Measurements from ENCODE around the gene CHD1L. TPM values are rescaled to one million over a fixed set of nuclear protein-coding genes. Genes with fewer than 3 reads are reported as not detected.
"Not testable (repeated sequence)": the region's sequence is repeated elsewhere in the genome, so short reads cannot be mapped to it uniquely, and the experiment has no call there.

The CHD1L gene
- total RNA-seq, 1 experiment from 2014 or later = 71.7 TPM

DNA sequence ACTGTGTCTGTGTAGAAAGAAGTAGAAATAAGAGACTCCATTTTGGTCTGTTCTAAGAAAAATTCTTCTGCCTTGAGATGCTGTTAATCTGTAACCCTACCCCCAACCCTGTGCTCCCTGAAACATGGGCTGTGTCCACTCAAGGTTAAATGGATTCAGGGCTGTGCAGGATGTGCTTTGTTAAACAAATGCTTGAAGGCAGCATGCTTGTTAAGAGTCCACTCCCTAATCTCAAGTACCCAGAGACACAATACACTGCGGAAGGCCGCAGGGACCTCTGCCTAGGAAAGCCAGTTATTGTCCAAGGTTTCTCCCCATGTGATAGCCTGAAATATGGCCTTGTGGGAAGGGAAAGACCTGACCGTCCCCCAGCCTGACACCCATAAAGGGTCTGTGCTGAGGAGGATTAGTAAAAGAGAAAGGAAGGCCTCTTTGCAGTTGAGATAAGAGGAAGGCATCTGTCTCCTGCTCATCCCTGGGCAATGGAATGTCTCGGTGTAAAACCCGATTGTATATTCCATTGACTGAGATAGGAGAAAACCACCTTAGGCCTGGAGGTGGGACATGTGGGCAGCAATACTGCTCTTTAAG, 2.3 kb upstream of the CHD1L start:
- H3K27me3 ChIP-seq (ENCODE audit: control insufficient read depth, insufficient read depth, low read length); H3K36me3 ChIP-seq (replicated peaks; ENCODE audit: control insufficient read depth, insufficient read depth, low read length); H3K4me3 ChIP-seq (ENCODE audit: insufficient read depth, low read depth, low read length); DNase-seq: not testable (repeated sequence)

- no peaks in the 10 kb centered on the region for H3K27me3 ChIP-seq (ENCODE audit: control insufficient read depth, insufficient read depth, low read length)
- DNase-seq = no peak
- peak overlapping the region; percentile 83; the same call in 1 of the 2 replicates for H3K4me3 ChIP-seq (ENCODE audit: insufficient read depth, low read depth, low read length)
- no peaks in the 10 kb centered on the region for H3K36me3 ChIP-seq (replicated peaks; ENCODE audit: control insufficient read depth, insufficient read depth, low read length)
Observed at GRCh38 chr1:147241934-147242448, 493 bp upstream of the CHD1L start.

DNA sequence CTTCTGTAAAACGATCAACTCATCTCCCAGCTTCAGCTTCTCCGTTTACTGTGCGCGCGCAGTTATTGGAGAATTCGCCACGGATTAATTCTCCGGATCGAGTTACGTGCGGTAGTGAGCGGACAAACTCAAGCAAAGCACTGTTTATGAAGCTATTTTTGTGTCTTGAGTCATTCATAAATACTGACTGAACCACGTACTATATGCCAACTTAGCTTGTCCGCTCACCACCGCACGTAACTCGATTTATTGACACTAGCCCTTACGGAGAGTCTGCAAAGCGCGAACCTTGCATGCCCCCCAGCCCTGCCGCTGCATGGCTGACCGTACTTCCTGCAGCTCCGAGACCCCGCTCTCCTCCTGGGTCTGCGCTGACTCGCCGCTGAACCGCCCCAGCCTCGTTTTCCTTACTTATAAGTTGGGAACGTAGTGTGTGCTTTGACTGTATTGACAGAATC, 773 bp downstream of the CHD1L start:
- DNase-seq = peak; percentile 67

GRCh38 chr1:147243841-147244240, 1.4 kb downstream of the CHD1L start:
- no peaks in the 10 kb centered on the region for H3K36me3 ChIP-seq (replicated peaks; ENCODE audit: control insufficient read depth, insufficient read depth, low read length)
- H3K4me3 ChIP-seq (ENCODE audit: insufficient read depth, low read depth, low read length) = peak overlapping the region; percentile 83
- no peaks in the 10 kb centered on the region for H3K27me3 ChIP-seq (ENCODE audit: control insufficient read depth, insufficient read depth, low read length)
- no peak for DNase-seq

More for the DNA sequence above, 773 bp downstream of the CHD1L start:
- Histone ChIP-seq H3K36me3 (replicated peaks; ENCODE audit: control insufficient read depth, insufficient read depth, low read length) (no peaks in the 10 kb centered on the region), H3K4me3 (ENCODE audit: insufficient read depth, low read depth, low read length) (peak overlapping the region; percentile 83), H3K27me3 (ENCODE audit: control insufficient read depth, insufficient read depth, low read length) (no peaks in the 10 kb centered on the region)

- Histone ChIP-seq H3K36me3 (replicated peaks; ENCODE audit: control insufficient read depth, insufficient read depth, low read length) (no peaks in the 10 kb centered on the region), H3K27me3 (ENCODE audit: control insufficient read depth, insufficient read depth, low read length) (no peaks in the 10 kb centered on the region), H3K4me3 (ENCODE audit: insufficient read depth, low read depth, low read length) (no peak overlapping the region)
- no peak for DNase-seq
Observed at GRCh38 chr1:147245129-147245528, 2.6 kb downstream of the CHD1L start.

DNA sequence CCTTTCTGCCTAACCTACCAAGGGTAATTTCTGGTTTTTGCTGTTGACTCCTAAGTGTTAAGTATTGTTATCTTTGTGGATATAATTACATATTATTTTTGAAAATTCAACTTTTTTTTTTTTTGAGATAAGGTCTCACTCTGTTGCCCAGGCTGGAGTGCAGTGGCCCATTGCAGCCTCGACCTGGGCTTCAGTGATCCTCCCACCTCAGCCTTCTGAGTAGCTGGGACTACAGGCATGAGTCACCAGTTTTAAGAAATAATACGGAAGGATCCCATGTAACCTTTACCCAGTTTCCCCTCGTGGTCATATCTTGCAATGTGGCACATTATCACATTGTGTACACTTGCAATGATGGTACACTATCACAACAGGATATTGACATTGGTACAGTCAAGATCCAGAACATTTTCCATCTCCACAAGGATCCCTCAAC, 3.1 kb downstream of the CHD1L start:
- H3K36me3 ChIP-seq (replicated peaks; ENCODE audit: control insufficient read depth, insufficient read depth, low read length) = no peaks in the 10 kb centered on the region
- no peak overlapping the region for H3K4me3 ChIP-seq (ENCODE audit: insufficient read depth, low read depth, low read length)
- no peak for DNase-seq
- H3K27me3 ChIP-seq (ENCODE audit: control insufficient read depth, insufficient read depth, low read length) = no peaks in the 10 kb centered on the region

DNA sequence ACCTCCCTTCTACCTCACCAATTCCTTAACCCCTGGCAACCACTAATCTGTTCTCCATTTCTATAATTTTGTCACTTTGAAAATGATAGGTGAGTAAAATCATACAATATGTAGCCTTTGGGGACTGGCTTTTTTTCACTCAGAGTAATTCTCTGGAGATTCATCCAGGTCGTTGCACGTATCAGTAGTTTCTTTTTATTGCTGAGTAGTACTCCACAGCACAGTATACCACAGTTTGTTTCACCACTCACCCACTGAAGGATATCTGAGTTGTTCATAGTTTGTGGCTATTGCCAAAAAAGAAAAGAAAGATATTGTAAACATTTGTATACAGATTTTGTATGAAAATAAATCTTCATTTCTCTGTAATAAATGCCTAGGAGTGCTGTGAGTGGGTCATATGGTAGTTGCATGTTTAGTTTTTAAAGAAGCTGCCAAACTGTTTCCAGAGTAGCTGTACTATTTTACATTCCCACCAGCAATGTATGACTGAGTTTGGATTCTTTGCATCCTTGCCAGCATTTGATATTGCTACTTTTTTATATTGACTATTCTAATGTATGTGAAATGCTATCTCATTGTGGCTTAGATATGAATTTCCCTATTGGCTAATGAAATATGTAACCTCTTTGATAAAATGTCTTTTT, 3.7 kb downstream of the CHD1L start:
- H3K36me3 ChIP-seq (replicated peaks; ENCODE audit: control insufficient read depth, insufficient read depth, low read length) = no peaks in the 10 kb centered on the region

GRCh38 chr1:147246910-147247655, 4.6 kb downstream of the CHD1L start:
- no peaks in the 10 kb centered on the region for H3K36me3 ChIP-seq (replicated peaks; ENCODE audit: control insufficient read depth, insufficient read depth, low read length)
- no peaks in the 10 kb centered on the region for H3K27me3 ChIP-seq (ENCODE audit: control insufficient read depth, insufficient read depth, low read length)
- no peak for DNase-seq
- no peak overlapping the region for H3K4me3 ChIP-seq (ENCODE audit: insufficient read depth, low read depth, low read length)

More for the DNA sequence above, 3.7 kb downstream of the CHD1L start:
- H3K4me3 ChIP-seq (ENCODE audit: insufficient read depth, low read depth, low read length) = no peak overlapping the region
- H3K27me3 ChIP-seq (ENCODE audit: control insufficient read depth, insufficient read depth, low read length) = no peaks in the 10 kb centered on the region
- DNase-seq = no peak

GRCh38 chr1:147247656-147248238, 5.3 kb downstream of the CHD1L start:
- H3K36me3 ChIP-seq (replicated peaks; ENCODE audit: control insufficient read depth, insufficient read depth, low read length) = no peaks in the 10 kb centered on the region
- no peak for DNase-seq
- H3K4me3 ChIP-seq (ENCODE audit: insufficient read depth, low read depth, low read length) = no peak overlapping the region

DNA sequence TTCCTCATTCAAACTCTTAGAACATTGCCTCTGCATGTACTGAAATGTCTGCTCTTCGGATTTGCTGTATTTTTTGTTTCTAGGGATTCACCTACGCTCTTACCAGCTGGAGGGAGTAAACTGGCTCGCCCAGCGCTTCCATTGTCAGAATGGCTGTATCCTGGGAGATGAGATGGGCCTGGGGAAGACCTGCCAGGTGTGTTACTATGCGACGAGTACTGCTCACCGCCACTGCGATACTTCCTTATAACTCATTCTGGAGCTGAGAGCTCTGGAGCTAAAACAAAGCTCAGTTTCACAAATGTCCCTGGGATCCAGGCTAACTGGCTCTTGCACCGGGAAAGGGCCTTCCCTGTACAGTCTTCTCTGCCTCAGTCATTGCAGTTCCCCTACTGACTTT, 10.1 kb downstream of the CHD1L start:
- H3K4me3 ChIP-seq (ENCODE audit: insufficient read depth, low read depth, low read length) = no peak overlapping the region
- no peaks in the 10 kb centered on the region for H3K36me3 ChIP-seq (replicated peaks; ENCODE audit: control insufficient read depth, insufficient read depth, low read length)
- no peak for DNase-seq
- H3K27me3 ChIP-seq (ENCODE audit: control insufficient read depth, insufficient read depth, low read length) = no peaks in the 10 kb centered on the region

More at GRCh38 chr1:147247656-147248238, 5.3 kb downstream of the CHD1L start:
- H3K27me3 ChIP-seq (ENCODE audit: control insufficient read depth, insufficient read depth, low read length) = no peaks in the 10 kb centered on the region

- DNase-seq = no peak
- Histone ChIP-seq H3K36me3 (replicated peaks; ENCODE audit: control insufficient read depth, insufficient read depth, low read length) (peaks cover 3% of the 10 kb centered on the region), H3K27me3 (ENCODE audit: control insufficient read depth, insufficient read depth, low read length) (no peaks in the 10 kb centered on the region), H3K4me3 (ENCODE audit: insufficient read depth, low read depth, low read length) (no peak overlapping the region)
Observed at GRCh38 chr1:147260956-147261355, 18.5 kb downstream of the CHD1L start.

DNA sequence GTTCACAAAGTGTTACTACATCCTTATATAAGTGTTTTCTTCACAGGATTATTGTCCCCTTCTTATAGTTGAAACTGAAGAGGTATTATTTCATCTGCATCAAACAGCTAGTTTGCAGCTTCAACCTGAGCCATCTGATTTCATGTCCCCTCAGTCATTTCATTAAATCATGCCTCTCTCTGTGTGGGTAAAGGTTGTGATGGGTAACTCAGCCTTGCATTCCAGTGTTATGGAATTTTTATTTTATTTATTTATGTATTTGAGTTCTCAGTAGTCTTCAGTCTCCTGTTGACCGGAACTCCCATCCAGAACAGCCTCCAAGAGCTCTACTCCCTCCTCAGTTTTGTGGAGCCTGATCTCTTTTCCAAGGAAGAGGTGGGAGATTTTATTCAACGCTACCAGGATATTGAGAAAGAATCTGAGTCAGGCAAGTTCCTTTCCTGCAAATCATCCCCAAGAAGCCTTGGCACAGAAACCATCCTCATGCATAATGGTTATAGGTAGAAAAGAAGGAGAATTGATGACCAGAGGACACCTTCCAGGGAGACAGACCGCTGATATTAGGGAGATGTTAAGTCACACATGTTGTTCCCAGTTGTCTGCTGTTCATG, 21.8 kb downstream of the CHD1L start:
- Histone ChIP-seq H3K36me3 (replicated peaks; ENCODE audit: control insufficient read depth, insufficient read depth, low read length) (peaks cover 3% of the 10 kb centered on the region), H3K4me3 (ENCODE audit: insufficient read depth, low read depth, low read length) (no peak overlapping the region), H3K27me3 (ENCODE audit: control insufficient read depth, insufficient read depth, low read length) (no peaks in the 10 kb centered on the region)
- no peak for DNase-seq

DNA sequence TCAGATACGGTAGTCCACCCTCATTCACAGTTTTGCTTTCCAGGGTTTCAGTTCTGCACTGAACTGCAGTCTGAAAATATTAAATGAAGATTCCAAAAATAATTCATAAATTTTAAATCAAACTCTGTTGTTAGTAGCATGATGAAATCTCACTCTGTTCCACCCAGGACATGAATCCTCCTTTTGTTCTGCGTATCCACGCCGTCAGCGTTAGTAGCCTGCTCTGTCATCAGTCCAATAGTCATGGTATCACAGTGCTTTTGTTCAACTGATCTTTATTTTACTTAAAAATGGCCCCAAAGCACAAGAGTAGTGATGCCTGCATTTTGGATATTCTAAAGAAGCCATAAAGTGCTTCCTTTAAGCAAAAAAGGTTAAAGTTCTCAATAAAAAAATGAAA, 23.9 kb downstream of the CHD1L start:
- DNase-seq = no peak
- Histone ChIP-seq H3K36me3 (replicated peaks; ENCODE audit: control insufficient read depth, insufficient read depth, low read length) (peaks cover 3% of the 10 kb centered on the region), H3K4me3 (ENCODE audit: insufficient read depth, low read depth, low read length) (no peak overlapping the region), H3K27me3 (ENCODE audit: control insufficient read depth, insufficient read depth, low read length) (no peaks in the 10 kb centered on the region)

GRCh38 chr1:147267711-147268110, 25.2 kb downstream of the CHD1L start:
- no peak for DNase-seq
- Histone ChIP-seq H3K36me3 (replicated peaks; ENCODE audit: control insufficient read depth, insufficient read depth, low read length) (peaks cover 4% of the 10 kb centered on the region), H3K27me3 (ENCODE audit: control insufficient read depth, insufficient read depth, low read length) (no peaks in the 10 kb centered on the region), H3K4me3 (ENCODE audit: insufficient read depth, low read depth, low read length) (no peak overlapping the region)
